ENCODE measurements around the gene KAT2A. TPM values are rescaled to one million over a fixed set of nuclear protein-coding genes. Genes with fewer than 3 reads are reported as not detected.

The KAT2A gene
- total RNA-seq (10 to 100 TPM; 18.8 to 37.1 TPM), polyA plus RNA-seq (10 to 100 TPM; 28.3 to 56.8 TPM)
- long read RNA-seq, donor 1, transcript KAT2A-202 (18 exons, 2,990 nt): major isoform, 9 of 12 reads
- long read RNA-seq, donor 1, partial matches to known transcripts: 0 of 12 reads
- long read RNA-seq, donor 1, other reads (novel, unspliced or antisense): 0 of 12 reads
- long read RNA-seq, donor 2, partial matches to known transcripts: 0 of 3 reads
- long read RNA-seq, donor 2, other reads (novel, unspliced or antisense): 0 of 3 reads
- long read RNA-seq, donor 3, transcript KAT2A-202 (18 exons, 2,990 nt): major isoform, 6 of 16 reads
- long read RNA-seq, donor 3, partial matches to known transcripts: 8 of 16 reads
- long read RNA-seq, donor 3, other reads (novel, unspliced or antisense): 0 of 16 reads
- long read RNA-seq, donor 4, partial matches to known transcripts: 5 of 8 reads
- long read RNA-seq, donor 4, other reads (novel, unspliced or antisense): 0 of 8 reads
- long read RNA-seq, donor 5, transcript KAT2A-201 (18 exons, 3,109 nt): major isoform, 7 of 14 reads
- long read RNA-seq, donor 5, partial matches to known transcripts: 0 of 14 reads
- long read RNA-seq, donor 5, other reads (novel, unspliced or antisense): 0 of 14 reads

GRCh38 chr17:42120770-42121769 is at the start of gene KAT2A:
KAT2A (minus strand) TSS chr17:42121367; CDS start chr17:42121304, 63 bp downstream.
- Histone ChIP-seq H3K9ac (ENCODE audit: insufficient read depth in 1 of 2, low read length in 2 of 2) (no peak within 1 kb of the TSS), H3K36me3 (ENCODE audit: control insufficient read depth in 4 of 4, insufficient read depth in 4 of 4, low read length in 4 of 4) (peaks cover 6 to 21% (median 13%) of the 10 kb centered on the region in 4 donors)
- ATAC-seq (ENCODE audit: insufficient read depth, low FRiP score): peak; percentile 91

DNA sequence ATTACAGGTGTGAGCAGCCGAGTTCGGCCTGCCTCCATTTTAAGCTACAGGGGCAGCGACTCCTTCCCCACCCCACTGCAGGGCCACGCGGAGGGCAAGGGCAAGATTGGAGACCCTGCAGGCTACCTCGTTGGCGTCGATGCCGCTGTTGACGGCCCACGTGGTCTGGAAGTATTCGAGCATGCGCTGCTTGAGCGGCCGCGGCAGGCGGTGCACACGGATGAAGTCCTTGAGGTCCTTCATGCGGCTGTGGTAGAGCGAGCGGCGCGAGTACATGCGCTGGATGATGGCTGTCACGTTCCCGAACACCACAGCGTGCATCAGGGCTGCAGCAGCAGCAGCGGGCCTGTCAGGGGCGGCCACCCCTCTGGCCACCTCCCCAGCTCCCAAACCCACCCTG is 48.2 kb upstream of the KAT2A start:
- TF ChIP-seq CTCF (IDR thresholded peaks at IDR 0.05; ENCODE audit: control extremely low read depth, extremely low read depth): no peak

More at GRCh38 chr17:42120770-42121769, at the start of gene KAT2A:
- Histone ChIP-seq H3K9me3 (ENCODE audit: control insufficient read depth in 4 of 4, insufficient read depth in 3 of 4, low read length in 3 of 4) (no peaks in the 10 kb centered on the region), H3K27ac (ENCODE audit: low read depth in 1 of 2, low read length in 1 of 2) (peak within 1 kb of the TSS in 1 of 2 donors; percentile 4), H3K4me3 (peak within 1 kb of the TSS; percentile 27), H3K27me3 (ENCODE audit: control insufficient read depth in 3 of 3, insufficient read depth in 3 of 3, low read length in 2 of 3) (no peaks in the 10 kb centered on the region), H3K4me1 (ENCODE audit: control insufficient read depth in 5 of 5, insufficient read depth in 5 of 5, low read length in 5 of 5) (peaks cover 0 to 11% (median 5%) of the 10 kb centered on the region in 5 donors)
- peak; percentile 82 to 89 (median 87) for DNase-seq
- TF ChIP-seq CTCF (IDR thresholded peaks at IDR 0.05; ENCODE audit: control extremely low read depth, extremely low read depth): no peak
- 7 to 8% methylated on average over 49 to 57 of the region's 57 CpGs for WGBS, 2 donors

GRCh38 chr17:42167807-42168206 is 46.6 kb upstream of the KAT2A start:
- Histone ChIP-seq H3K9me3 (ENCODE audit: control insufficient read depth in 4 of 4, insufficient read depth in 3 of 4, low read length in 3 of 4) (no peaks in the 10 kb centered on the region), H3K4me1 (ENCODE audit: control insufficient read depth in 5 of 5, insufficient read depth in 5 of 5, low read length in 5 of 5) (no peaks in the 10 kb centered on the region), H3K27ac (ENCODE audit: low read depth in 1 of 2, low read length in 1 of 2) (no peak overlapping the region), H3K36me3 (ENCODE audit: control insufficient read depth in 4 of 4, insufficient read depth in 4 of 4, low read length in 4 of 4) (no peaks in the 10 kb centered on the region), H3K4me3 (no peak overlapping the region), H3K9ac (ENCODE audit: insufficient read depth in 1 of 2, low read length in 2 of 2) (no peak overlapping the region), H3K27me3 (ENCODE audit: control insufficient read depth in 3 of 3, insufficient read depth in 3 of 3, low read length in 2 of 3) (peaks cover 0 to 7% (median 0%) of the 10 kb centered on the region in 3 donors)
- WGBS, 2 donors: 82 to 87% methylated on average over 8 of the region's 8 CpGs
- TF ChIP-seq CTCF (IDR thresholded peaks at IDR 0.05; ENCODE audit: control extremely low read depth, extremely low read depth): no peak
- ATAC-seq (ENCODE audit: insufficient read depth, low FRiP score) (no peak), DNase-seq (no peak)

More for the DNA sequence above, 48.2 kb upstream of the KAT2A start:
- no peaks in the 10 kb centered on the region for H3K4me1 ChIP-seq (ENCODE audit: control insufficient read depth in 5 of 5, insufficient read depth in 5 of 5, low read length in 5 of 5)
- peaks cover 0 to 8% (median 0%) of the 10 kb centered on the region in 3 donors for H3K27me3 ChIP-seq (ENCODE audit: control insufficient read depth in 3 of 3, insufficient read depth in 3 of 3, low read length in 2 of 3)
- no peak overlapping the region for H3K27ac ChIP-seq (ENCODE audit: low read depth in 1 of 2, low read length in 1 of 2)
- no peak overlapping the region for H3K4me3 ChIP-seq
- DNase-seq (no peak), ATAC-seq (ENCODE audit: insufficient read depth, low FRiP score) (no peak)
- H3K9me3 ChIP-seq (ENCODE audit: control insufficient read depth in 4 of 4, insufficient read depth in 3 of 4, low read length in 3 of 4): no peaks in the 10 kb centered on the region
- H3K36me3 ChIP-seq (ENCODE audit: control insufficient read depth in 4 of 4, insufficient read depth in 4 of 4, low read length in 4 of 4): no peaks in the 10 kb centered on the region
- WGBS, 2 donors: 95 to 96% methylated on average over 29 of the region's 29 CpGs
- no peak overlapping the region for H3K9ac ChIP-seq (ENCODE audit: insufficient read depth in 1 of 2, low read length in 2 of 2)

Data from lung (tissue), 16 donors.